SU-DHL-6 (cell line): Measurements from ENCODE around the gene EZH1.

Source experiments
- CTCF ChIP-seq: fragments of 200-600 bp; sonication (generic); IDR thresholded peaks from one replicate; pipeline ENCODE4 v1.5.1; 2017; ENCODE audit warnings: antibody characterized with exemption, mild to moderate bottlenecking, low read length, moderate library complexity; ENCODE audit not compliant: insufficient read depth, poor library complexity, severe bottlenecking
- EZH2phosphoT487 ChIP-seq: fragments of 200-600 bp; sonication (generic), shearing (Covaris generic); conservative IDR thresholded peaks from 2 replicates; pipeline ENCODE4 v1.6.1; 2018; ENCODE audit warnings: mild to moderate bottlenecking, antibody characterized with exemption, low read length, moderate library complexity, mixed read lengths

- TF ChIP-seq EZH2phosphoT487 = no peak
- TF ChIP-seq CTCF = no peak
These were observed 40.2 kb upstream of the EZH1 start for GRCh38 chr17:42784811-42785592.
